Colonic mucosa (tissue), 4 donors: ENCODE measurements around the gene TMCC2. TPM values are rescaled to one million over a fixed set of nuclear protein-coding genes. Genes with fewer than 3 reads are reported as not detected.

Experiments used
- DNase-seq: peaks from one replicate; pipeline ENCODE4 v3.0.0-alpha.2; 2020
- H3K27ac ChIP-seq: fragments of 200-600 bp; one replicate; pipeline ENCODE4 v1.8.0; 2021
- H3K27me3 ChIP-seq: fragments of 200-600 bp; one replicate; pipeline ENCODE4 v1.8.0; 2021
- H3K36me3 ChIP-seq: fragments of 200-600 bp; one replicate; pipeline ENCODE4 v1.8.0; 2021
- H3K4me1 ChIP-seq: fragments of 200-600 bp; one replicate; pipeline ENCODE4 v1.8.0; 2021; ENCODE audit warnings: mild to moderate bottlenecking
- H3K4me3 ChIP-seq: fragments of 200-600 bp; one replicate; pipeline ENCODE4 v1.8.0; 2021
- H3K9ac ChIP-seq, 2 donors: one replicate each; pipeline ENCODE4 v1.7.0; 2013; ENCODE audit warnings: control low read depth in 2 of 2, low read depth in 2 of 2, low read length in 2 of 2
- H3K9me3 ChIP-seq: fragments of 200-600 bp; one replicate; pipeline ENCODE4 v1.8.0; 2021
- intact Hi-C: fragments of 100-400 bp; cut with DNase I; formaldehyde crosslinking; loops from one replicate; pipeline ENCODE4 v1.14.1; 2022
- total RNA-seq, 2 donors: library from RNA; stranded (reverse); fragmentation: NEBNext Ultra II Directional in 1 of 2; extraction: Animal tissue kit (Norgen Biotek cat#: 25700) in 1 of 2; gene quantifications; one replicate each; pipeline ENCODE4 v1.2.1, GENCODE V29; 2021
- TF ChIP-seq, protein P1 (sequence below): fragments of 200-600 bp; IDR thresholded peaks from one replicate; pipeline ENCODE4 v1.8.0; 2022; ENCODE audit warnings: antibody characterized with exemption, mild to moderate bottlenecking
- donor health status: healthy.
- donor health status: DM: no; HTN: no; CAD: no.
- donor health status: DM: no; HTN: no; CAD: no.

The TMCC2 gene
- total RNA-seq, 2 donors from 2014 or later, result 0.25 to 0.88 TPM

GRCh38 chr1:205304046-205304694, 76.4 kb downstream of the TMCC2 start:
- no peak overlapping the region for H3K4me3 ChIP-seq
- no peak for DNase-seq
- peaks cover 18% of the 10 kb centered on the region for H3K4me1 ChIP-seq
- TF ChIP-seq, protein P1, sequence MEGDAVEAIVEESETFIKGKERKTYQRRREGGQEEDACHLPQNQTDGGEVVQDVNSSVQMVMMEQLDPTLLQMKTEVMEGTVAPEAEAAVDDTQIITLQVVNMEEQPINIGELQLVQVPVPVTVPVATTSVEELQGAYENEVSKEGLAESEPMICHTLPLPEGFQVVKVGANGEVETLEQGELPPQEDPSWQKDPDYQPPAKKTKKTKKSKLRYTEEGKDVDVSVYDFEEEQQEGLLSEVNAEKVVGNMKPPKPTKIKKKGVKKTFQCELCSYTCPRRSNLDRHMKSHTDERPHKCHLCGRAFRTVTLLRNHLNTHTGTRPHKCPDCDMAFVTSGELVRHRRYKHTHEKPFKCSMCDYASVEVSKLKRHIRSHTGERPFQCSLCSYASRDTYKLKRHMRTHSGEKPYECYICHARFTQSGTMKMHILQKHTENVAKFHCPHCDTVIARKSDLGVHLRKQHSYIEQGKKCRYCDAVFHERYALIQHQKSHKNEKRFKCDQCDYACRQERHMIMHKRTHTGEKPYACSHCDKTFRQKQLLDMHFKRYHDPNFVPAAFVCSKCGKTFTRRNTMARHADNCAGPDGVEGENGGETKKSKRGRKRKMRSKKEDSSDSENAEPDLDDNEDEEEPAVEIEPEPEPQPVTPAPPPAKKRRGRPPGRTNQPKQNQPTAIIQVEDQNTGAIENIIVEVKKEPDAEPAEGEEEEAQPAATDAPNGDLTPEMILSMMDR, result no peak
- intact Hi-C loops, result no loop called here
- no peaks in the 10 kb centered on the region for H3K27me3 ChIP-seq
- H3K9me3 ChIP-seq, result no peaks in the 10 kb centered on the region
- peaks cover 36% of the 10 kb centered on the region for H3K36me3 ChIP-seq
- no peak overlapping the region for H3K9ac ChIP-seq
- no peak overlapping the region for H3K27ac ChIP-seq

DNA sequence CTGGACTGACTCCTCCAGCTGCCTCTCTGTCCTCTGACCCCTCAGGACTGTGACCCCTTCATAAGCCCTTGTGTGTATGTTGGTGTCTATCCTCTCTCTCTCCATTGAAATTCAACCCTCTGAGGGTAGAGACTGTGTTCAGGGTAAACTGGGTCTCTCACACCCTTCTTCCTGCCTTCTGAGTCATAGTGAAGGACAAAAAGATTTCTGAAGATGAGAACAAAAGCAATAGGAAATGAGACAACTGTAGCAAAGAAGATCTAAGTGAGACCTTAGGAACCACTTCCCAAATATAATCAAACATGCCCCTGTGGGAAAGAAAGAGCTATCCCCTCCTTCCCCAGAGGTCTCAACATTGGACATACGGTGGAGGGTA, 76.9 kb downstream of the TMCC2 start:
- no peaks in the 10 kb centered on the region for H3K9me3 ChIP-seq
- no peak overlapping the region for H3K27ac ChIP-seq
- intact Hi-C loops, result no loop called here
- peaks cover 36% of the 10 kb centered on the region for H3K36me3 ChIP-seq
- no peaks in the 10 kb centered on the region for H3K27me3 ChIP-seq
- H3K9ac ChIP-seq, result no peak overlapping the region
- H3K4me1 ChIP-seq, result peaks cover 18% of the 10 kb centered on the region
- TF ChIP-seq, protein P1, result no peak
- H3K4me3 ChIP-seq, result no peak overlapping the region
- no peak for DNase-seq

DNA sequence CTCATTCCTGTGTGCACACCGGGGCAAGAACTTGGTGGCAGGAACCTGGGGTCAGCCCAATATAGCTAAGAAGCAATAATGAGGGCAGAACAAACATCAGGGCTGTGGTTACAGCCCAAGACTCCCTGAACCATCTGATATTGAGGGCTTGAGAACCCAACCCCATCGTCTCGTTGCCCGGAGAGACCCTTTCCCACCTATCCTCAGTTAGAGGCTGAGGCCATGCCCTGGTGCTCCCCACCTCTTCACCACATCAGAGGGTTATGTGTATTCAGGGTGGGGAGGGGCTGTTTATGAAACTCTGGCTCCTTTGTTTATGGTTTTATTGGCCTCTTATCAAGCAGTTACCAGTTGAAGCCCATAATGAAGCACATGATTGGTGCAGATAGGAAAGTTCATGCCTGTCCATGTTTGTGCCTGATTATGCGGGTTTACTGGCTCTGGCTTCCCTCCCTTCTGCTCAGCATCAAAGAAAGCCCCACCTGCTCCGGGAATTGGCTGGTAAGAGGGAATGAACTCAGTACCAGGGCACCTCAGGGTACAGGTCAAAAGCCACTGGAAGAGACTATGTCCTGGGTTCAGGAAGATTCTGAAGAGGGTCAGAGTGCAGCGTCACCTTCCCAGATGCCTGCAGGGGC, 79.3 kb downstream of the TMCC2 start:
- TF ChIP-seq, protein P1, result no peak
- Histone ChIP-seq H3K9ac (peak overlapping the region in 1 of 2 donors; percentile 56), H3K4me1 (peaks cover 18% of the 10 kb centered on the region), H3K27ac (peak overlapping the region; percentile 74), H3K27me3 (no peaks in the 10 kb centered on the region), H3K4me3 (no peak overlapping the region), H3K36me3 (peaks cover 48% of the 10 kb centered on the region), H3K9me3 (no peaks in the 10 kb centered on the region)
- peak; percentile 91 for DNase-seq
- intact Hi-C loops, result no loop called here

DNA sequence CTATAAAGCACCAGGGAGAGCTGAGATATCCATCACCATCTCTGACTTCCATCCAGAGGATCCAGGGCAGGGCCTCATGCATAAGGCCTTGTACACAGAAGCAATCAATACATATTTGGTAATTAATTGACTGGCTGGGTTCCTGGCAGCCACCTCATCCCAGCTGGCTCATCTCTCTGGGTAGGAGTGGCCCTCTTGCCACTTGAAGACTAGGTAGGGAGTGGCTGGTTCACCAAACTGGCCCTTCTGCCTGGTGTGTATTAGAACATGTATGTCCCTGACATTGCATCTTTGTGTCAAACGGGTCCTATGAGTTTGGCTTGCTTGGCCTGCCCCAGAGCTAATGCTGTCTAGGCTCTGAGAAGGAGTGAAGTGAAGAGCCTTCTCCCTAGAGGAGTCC, 82.0 kb downstream of the TMCC2 start:
- H3K27ac ChIP-seq, result no peak overlapping the region
- H3K9me3 ChIP-seq, result no peaks in the 10 kb centered on the region
- intact Hi-C loops, result no loop called here
- H3K4me3 ChIP-seq, result no peak overlapping the region
- no peak for DNase-seq
- peaks cover 35% of the 10 kb centered on the region for H3K4me1 ChIP-seq
- H3K36me3 ChIP-seq, result peaks cover 28% of the 10 kb centered on the region
- TF ChIP-seq, protein P1, result no peak
- no peaks in the 10 kb centered on the region for H3K27me3 ChIP-seq
- peak overlapping the region in 1 of 2 donors; percentile 30 for H3K9ac ChIP-seq

- Histone ChIP-seq H3K27ac (no peak overlapping the region), H3K9me3 (no peaks in the 10 kb centered on the region), H3K9ac (peak overlapping the region in 1 of 2 donors; percentile 30), H3K4me3 (no peak overlapping the region), H3K27me3 (no peaks in the 10 kb centered on the region), H3K36me3 (peaks cover 20% of the 10 kb centered on the region), H3K4me1 (peaks cover 49% of the 10 kb centered on the region)
- DNase-seq, result no peak
- TF ChIP-seq, protein P1, result no peak
- intact Hi-C loops, result no loop called here
These were observed 83.4 kb downstream of the TMCC2 start for GRCh38 chr1:205310976-205311704.
